GM12892 (cell line): ENCODE results near the gene HACD2.

Source experiments
- DNase-seq: peaks from one replicate; pipeline ENCODE4 v3.0.0; 2011; ENCODE audit not compliant: insufficient read length
- FAIRE-seq: peaks from 2 replicates; lab custom pipeline; 2011; peaks lifted over from hg19 to GRCh38; lab: Jason Lieb, UNC
- POLR2A ChIP-seq: IDR thresholded peaks from 2 replicates; pipeline ENCODE4 v1.6.1; 2011; ENCODE audit warnings: low read depth, low read length, control low read depth
- POLR2AphosphoS5 ChIP-seq: IDR thresholded peaks from 2 replicates; pipeline ENCODE4 v1.6.1; 2011; ENCODE audit warnings: low read depth, low read length, control low read depth
- TAF1 ChIP-seq: IDR thresholded peaks from 2 replicates; pipeline ENCODE4 v1.6.1; 2011; ENCODE audit warnings: low read depth, mild to moderate bottlenecking, control low read depth, low read length, borderline replicate concordance

Gene HACD2

GRCh38 chr3:123523023-123523412 lies 61.8 kb downstream of the HACD2 start:
- DNase-seq (no peak), FAIRE-seq (no peak)
- TF ChIP-seq POLR2AphosphoS5 (no peak), TAF1 (no peak), POLR2A (no peak)

GRCh38 chr3:123522320-123523022 lies 62.4 kb downstream of the HACD2 start:
- DNase-seq (no peak), FAIRE-seq (no peak)
- no peak for TF ChIP-seq POLR2A
- no peak for TF ChIP-seq POLR2AphosphoS5
- no peak for TF ChIP-seq TAF1

- DNase-seq, result no peak
- TF ChIP-seq POLR2A, result no peak
- no peak for TF ChIP-seq TAF1
- no peak for TF ChIP-seq POLR2AphosphoS5
- FAIRE-seq, result no peak
Observed at GRCh38 chr3:123521179-123521969, 63.5 kb downstream of the HACD2 start.

- TF ChIP-seq POLR2AphosphoS5, result no peak
- no peak for FAIRE-seq
- DNase-seq, result no peak
Observed at GRCh38 chr3:123520656-123521055, 64.2 kb downstream of the HACD2 start.

GRCh38 chr3:123518892-123519485 lies 65.9 kb downstream of the HACD2 start:
- FAIRE-seq (no peak), DNase-seq (no peak)
- no peak for TF ChIP-seq TAF1
- TF ChIP-seq POLR2AphosphoS5, result no peak

- DNase-seq (no peak), FAIRE-seq (no peak)
- TF ChIP-seq POLR2AphosphoS5 (no peak), POLR2A (no peak), TAF1 (no peak)
Observed at GRCh38 chr3:123511726-123512125, 73.1 kb downstream of the HACD2 start.

- FAIRE-seq (peak; percentile 9), DNase-seq (no peak)
- TF ChIP-seq POLR2AphosphoS5 (no peak), POLR2A (no peak), TAF1 (no peak)
Observed at GRCh38 chr3:123511084-123511483, 73.8 kb downstream of the HACD2 start.

GRCh38 chr3:123508178-123508577 lies 76.7 kb downstream of the HACD2 start:
- no peak for DNase-seq
- no peak for FAIRE-seq
- no peak for TF ChIP-seq TAF1
- no peak for TF ChIP-seq POLR2AphosphoS5
- no peak for TF ChIP-seq POLR2A

GRCh38 chr3:123505820-123506219 lies 79.0 kb downstream of the HACD2 start:
- FAIRE-seq (no peak), DNase-seq (no peak)
- TF ChIP-seq POLR2AphosphoS5, result no peak
- no peak for TF ChIP-seq TAF1
- TF ChIP-seq POLR2A, result no peak

- FAIRE-seq (no peak), DNase-seq (no peak)
- TF ChIP-seq POLR2AphosphoS5 (no peak), POLR2A (no peak), TAF1 (no peak)
Observed at GRCh38 chr3:123503203-123503602, 81.7 kb downstream of the HACD2 start.

- no peak for FAIRE-seq
Observed at GRCh38 chr3:123499322-123499721, 85.5 kb downstream of the HACD2 start.

GRCh38 chr3:123498761-123499160 lies 86.1 kb downstream of the HACD2 start:
- DNase-seq, result no peak
- FAIRE-seq, result no peak
- TF ChIP-seq POLR2AphosphoS5 (no peak), POLR2A (no peak), TAF1 (no peak)

More at GRCh38 chr3:123499322-123499721, 85.5 kb downstream of the HACD2 start:
- TF ChIP-seq POLR2A (no peak), POLR2AphosphoS5 (no peak), TAF1 (no peak)
- no peak for DNase-seq

GRCh38 chr3:123493912-123494311 lies 90.9 kb downstream of the HACD2 start:
- DNase-seq (no peak), FAIRE-seq (no peak)
- TF ChIP-seq TAF1, result no peak
- TF ChIP-seq POLR2AphosphoS5, result no peak
- no peak for TF ChIP-seq POLR2A
